H1 (cell line): Measurements from ENCODE around the gene ANAPC10. TPM values are rescaled to one million over a fixed set of nuclear protein-coding genes. Genes with fewer than 3 reads are reported as not detected.

Source experiments
- CTCF ChIA-PET: fragments of 300-600 bp; sonication (Branson Sonifier 250); formaldehyde crosslinking; loops from one replicate; lab custom pipeline; 2021; ENCODE audit not compliant: partially characterized antibody; lab: Charles Lee
- POLR2A ChIA-PET: fragments of 300-600 bp; sonication (Branson Sonifier 250); formaldehyde crosslinking; loops from one replicate; lab custom pipeline; 2021; ENCODE audit warnings: inconsistent platforms; ENCODE audit not compliant: partially characterized antibody; lab: Charles Lee
- DNase-seq, 2 experiments: peaks; one replicate each; pipeline versions ENCODE4 v3.0.0 to v3.0.0-alpha.2; 2010 to 2022; ENCODE audit warnings: low spot score in 2 of 2, low read depth in 1 of 2, mixed read lengths in 1 of 2
- FAIRE-seq: peaks from 2 replicates; lab custom pipeline; 2011; peaks lifted over from hg19 to GRCh38; lab: Jason Lieb, UNC
- H2AFZ ChIP-seq: 2 replicates; pipeline ENCODE4 v1.8.1; 2012; ENCODE audit warnings: low read length, inconsistent platforms
- H2AK5ac ChIP-seq: 2 replicates; pipeline ENCODE4 v1.6.1; 2013; ENCODE audit warnings: low read depth, low read length
- H2BK120ac ChIP-seq: replicated peaks from 2 replicates; pipeline ENCODE3; 2013; ENCODE audit warnings: low read depth, low read length, inconsistent platforms
- H2BK12ac ChIP-seq: 2 replicates; pipeline ENCODE4 v1.6.1; 2013; ENCODE audit warnings: low read depth, low read length
- H2BK15ac ChIP-seq: 2 replicates; pipeline ENCODE4 v1.6.1; 2013; ENCODE audit warnings: low read length
- H2BK20ac ChIP-seq: 2 replicates; pipeline ENCODE4 v1.6.1; 2013; ENCODE audit warnings: low read length
- H2BK5ac ChIP-seq: 2 replicates; pipeline ENCODE4 v1.6.1; 2013; ENCODE audit warnings: low read depth, low read length
- H3K14ac ChIP-seq: 2 replicates; pipeline ENCODE4 v1.6.1; 2013; ENCODE audit warnings: inconsistent platforms; ENCODE audit not compliant: insufficient read length
- H3K18ac ChIP-seq: 2 replicates; pipeline ENCODE4 v1.6.1; 2013; ENCODE audit warnings: low read length; ENCODE audit errors: extremely low read depth
- H3K23ac ChIP-seq: 2 replicates; pipeline ENCODE4 v1.6.1; 2013; ENCODE audit warnings: inconsistent platforms; ENCODE audit not compliant: insufficient read length
- H3K23me2 ChIP-seq: 2 replicates; pipeline ENCODE4 v1.6.1; 2013; ENCODE audit warnings: low read depth, low read length
- H3K27ac ChIP-seq: 2 replicates; pipeline ENCODE4 v1.6.1; 2011; ENCODE audit warnings: low read depth, low read length, inconsistent platforms
- H3K27me3 ChIP-seq, 4 experiments: replicated peaks in 1 of 4; 1 replicate in 1 of 4; 2 replicates in 3 of 4; pipeline versions ENCODE4 v1.6.1 to v1.8.1; 2011 to 2013; ENCODE audit warnings: low read length in 3 of 4, mild to moderate bottlenecking in 3 of 4, inconsistent platforms in 2 of 4, mixed read lengths in 2 of 4, moderate library complexity in 1 of 4; ENCODE audit not compliant: control insufficient read depth in 3 of 4, insufficient read depth in 3 of 4; ENCODE audit errors: extremely low read depth in 1 of 4
- H3K36me3 ChIP-seq, 4 experiments: 2 replicates each; pipeline versions ENCODE4 v1.6.1 to v1.8.1; 2011 to 2013; ENCODE audit warnings: mild to moderate bottlenecking in 4 of 4, low read length in 3 of 4, moderate library complexity in 2 of 4, control low read depth in 1 of 4, inconsistent platforms in 1 of 4; ENCODE audit not compliant: insufficient read depth in 4 of 4, control insufficient read depth in 2 of 4
- H3K4ac ChIP-seq: replicated peaks from 2 replicates; pipeline ENCODE3; 2013; ENCODE audit warnings: low read length, low read depth, mixed read lengths, inconsistent platforms; ENCODE audit not compliant: insufficient read length
- H3K4me1 ChIP-seq, 4 experiments: replicated peaks in 1 of 4; 1 replicate in 1 of 4; 2 replicates in 3 of 4; pipeline versions ENCODE4 v1.6.1 to v1.8.1; 2011 to 2013; ENCODE audit warnings: low read length in 3 of 4, inconsistent platforms in 2 of 4, mixed read lengths in 1 of 4; ENCODE audit not compliant: insufficient read depth in 4 of 4, control insufficient read depth in 3 of 4
- H3K4me2 ChIP-seq, 2 experiments: 2 replicates each; pipeline versions ENCODE4 v1.6.1 to v1.8.1; 2011 to 2013; ENCODE audit warnings: low read depth in 2 of 2, low read length in 2 of 2, control low read depth in 1 of 2, inconsistent platforms in 1 of 2, mild to moderate bottlenecking in 1 of 2; ENCODE audit not compliant: insufficient read depth in 1 of 2
- H3K4me3 ChIP-seq, 4 experiments: fragments of 200-600, 300-600 bp in 1 of 4; sonication (generic), shearing (Covaris generic), sonication (Bioruptor Twin) in 1 of 4; 2 replicates each; pipeline versions ENCODE4 v1.5.1 to v1.8.1; 2011 to 2016; ENCODE audit warnings: low read length in 4 of 4, low read depth in 3 of 4, control low read depth in 2 of 4, inconsistent platforms in 2 of 4, mild to moderate bottlenecking in 2 of 4, mixed read lengths in 1 of 4, moderate library complexity in 1 of 4; ENCODE audit not compliant: insufficient read depth in 2 of 4; ENCODE audit errors: extremely low read depth in 1 of 4
- H3K56ac ChIP-seq: replicated peaks from 2 replicates; pipeline ENCODE3; 2013; ENCODE audit warnings: low read depth, mild to moderate bottlenecking, mixed read lengths, low read length, inconsistent platforms; ENCODE audit not compliant: insufficient read length
- H3K79me1 ChIP-seq: 2 replicates; pipeline ENCODE4 v1.6.1; 2013; ENCODE audit warnings: low read depth, low read length, control low read depth
- H3K79me2 ChIP-seq, 2 experiments: 2 replicates each; pipeline versions ENCODE4 v1.6.1 to v1.8.1; 2012 to 2013; ENCODE audit warnings: low read length in 2 of 2, mild to moderate bottlenecking in 2 of 2, inconsistent platforms in 1 of 2; ENCODE audit not compliant: insufficient read depth in 2 of 2, control insufficient read depth in 1 of 2
- H3K9ac ChIP-seq, 4 experiments: replicated peaks in 1 of 4; 1 replicate in 1 of 4; 2 replicates in 3 of 4; pipeline versions ENCODE4 v1.6.1 to v1.8.1; 2011 to 2013; ENCODE audit warnings: low read depth in 3 of 4, low read length in 3 of 4, control low read depth in 2 of 4, mild to moderate bottlenecking in 2 of 4, moderate library complexity in 2 of 4, inconsistent platforms in 1 of 4; ENCODE audit errors: extremely low read depth in 1 of 4
- H3K9me3 ChIP-seq, 2 experiments: 2 replicates each; pipeline versions ENCODE4 v1.6.1 to v1.8.1; 2012 to 2013; ENCODE audit warnings: mild to moderate bottlenecking in 2 of 2, moderate library complexity in 2 of 2, control low read depth in 1 of 2, inconsistent platforms in 1 of 2, low read depth in 1 of 2, low read length in 1 of 2, mixed read lengths in 1 of 2; ENCODE audit not compliant: insufficient read depth in 2 of 2
- H4K20me1 ChIP-seq, 2 experiments: replicated peaks in 1 of 2; 2 replicates each; pipeline versions ENCODE3 to v1.8.1; 2011 to 2013; ENCODE audit warnings: inconsistent platforms in 2 of 2, low read length in 2 of 2, mild to moderate bottlenecking in 1 of 2; ENCODE audit not compliant: insufficient read depth in 2 of 2, control insufficient read depth in 1 of 2
- H4K5ac ChIP-seq: 2 replicates; pipeline ENCODE4 v1.6.1; 2013; ENCODE audit warnings: low read length, low read depth, mixed read lengths, inconsistent platforms; ENCODE audit not compliant: insufficient read length
- H4K8ac ChIP-seq: 2 replicates; pipeline ENCODE4 v1.8.0; 2013; ENCODE audit warnings: mild to moderate bottlenecking, moderate library complexity, low read length, inconsistent platforms; ENCODE audit not compliant: insufficient read depth; ENCODE audit errors: extremely low read depth
- H4K91ac ChIP-seq: replicated peaks from 2 replicates; pipeline ENCODE3; 2013; ENCODE audit warnings: low read length, mixed read lengths, inconsistent platforms; ENCODE audit not compliant: insufficient read length
- CBX5 ChIP-seq: fragments of 300-800, 300-1000 bp; sonication (generic); IDR thresholded peaks from 2 replicates; pipeline ENCODE4 v1.7.1; 2016; ENCODE audit warnings: antibody characterized with exemption, low read length, low read depth
- SAP30 ChIP-seq: fragments of 300-600 bp; sonication (generic); IDR thresholded peaks from 2 replicates; pipeline ENCODE4 v1.7.1; 2012; ENCODE audit warnings: low read length, moderate library complexity, mild to moderate bottlenecking, inconsistent platforms; ENCODE audit not compliant: insufficient read depth, insufficient replicate concordance
- WGBS, 2 experiments: shearing (Covaris generic) in 1 of 2; methylation state at CpG; one replicate each; pipeline versions ENCODE4 v1.1.6 to v1.1.7; 2013 to 2015; ENCODE audit warnings: low lambda C conversion rate in 2 of 2, mixed read lengths in 2 of 2, inconsistent platforms in 1 of 2, low coverage in 1 of 2, missing lambda C conversion rate in 1 of 2; ENCODE audit not compliant: insufficient replicate concordance in 2 of 2, insufficient coverage in 1 of 2, insufficient read length in 1 of 2; ENCODE audit errors: extremely low coverage in 1 of 2, missing lambda C conversion rate in 1 of 2; 5-methylcytosine and 5-hydroxymethylcytosine counted together
- long read RNA-seq, 2 experiments: library from RNA in 1 of 2; library from capped mRNA in 1 of 2; stranded (forward); transcript quantifications; one replicate each; pipeline ENCODE4 v2.0.0, GENCODE V29; 2021; ENCODE audit warnings: inconsistent platforms in 1 of 2
- polyA minus RNA-seq, 3 experiments: library from RNA; depleted of rRNA, polyadenylated mRNA; stranded (reverse); fragments of >200 nt; gene quantifications; 1 replicate in 2 of 3; 2 replicates in 1 of 3; pipeline ENCODE4 v1.2.3, GENCODE V29; 2011
- polyA plus RNA-seq, 7 experiments: library from polyadenylated mRNA; depleted of rRNA in 3 of 7; stranded (reverse) in 5 of 7; unstranded in 2 of 7; fragments of >200 nt in 5 of 7; fragments of 200-250 nt in 2 of 7; gene quantifications; 1 replicate in 5 of 7; 2 replicates in 1 of 7; 4 replicates in 1 of 7; pipeline versions ENCODE4 v1.2.1 to v1.2.3, GENCODE V29; 2011 to 2013; ENCODE audit warnings: missing spikeins in 2 of 7, mixed read lengths in 2 of 7
- total RNA-seq: library from RNA; stranded (reverse); fragmentation: NEBNext Ultra II Directional; extraction: Animal tissue kit (Norgen Biotek cat#: 25700); gene quantifications from 2 replicates; pipeline ENCODE4 v1.2.1, GENCODE V29; 2021

The ANAPC10 gene
- total RNA-seq (21.6 and 23.3 TPM in 2 replicates), polyA plus RNA-seq (2011; rRNA removed) (8.8 and 17.6 TPM in 2 replicates), polyA minus RNA-seq (2011; rRNA and poly(A)+ RNA removed) (23.2 and 24.5 TPM in 2 replicates)
- 18.0 TPM for polyA plus RNA-seq (2011; cell fraction: cytosol; rRNA removed)
- 8.6 TPM for polyA plus RNA-seq (2011; cell fraction: nucleus; rRNA removed)
- 12.4 to 14.6 TPM (median 13.8 TPM) in 4 replicates for polyA plus RNA-seq (2012, experiment 1 of 2)
- polyA plus RNA-seq (2012, experiment 2 of 2), result 17.2 TPM
- 15.1 TPM for polyA plus RNA-seq (2013, experiment 1 of 2)
- polyA plus RNA-seq (2013, experiment 2 of 2), result 14.1 TPM
- 5.9 TPM for polyA minus RNA-seq (2011; cell fraction: cytosol; rRNA and poly(A)+ RNA removed)
- polyA minus RNA-seq (2011; cell fraction: nucleus; rRNA and poly(A)+ RNA removed), result 57.7 TPM
- long read RNA-seq, experiment 1, transcript ANAPC10-209 (5 exons, 1,025 nt), result major isoform, 8 of 25 reads
- long read RNA-seq, experiment 1, partial matches to known transcripts, result 3 of 25 reads
- long read RNA-seq, experiment 1, other reads (novel, unspliced or antisense), result 10 of 25 reads
- long read RNA-seq, experiment 2, transcript ANAPC10-209 (5 exons, 1,025 nt), result major isoform, 13 of 37 reads
- long read RNA-seq, experiment 2, transcript ANAPC10-201 (5 exons, 868 nt), result minor isoform, 5 of 37 reads
- long read RNA-seq, experiment 2, partial matches to known transcripts, result 4 of 37 reads
- long read RNA-seq, experiment 2, other reads (novel, unspliced or antisense), result 13 of 37 reads

GRCh38 chr4:145097821-145098674, at the start of gene ANAPC10, which contains the start of gene ABCE1:
TSS of gene ANAPC10 (minus strand) at chr4:145098196. CDS start at chr4:145096099, 2,097 bp downstream.
TSS of gene ABCE1 (plus strand) at chr4:145098311. CDS start at chr4:145104413, 6,102 bp downstream.
- H3K9ac ChIP-seq, result peak within 1 kb of the TSS; percentile 88 to 99 (median 98)
- H3K23me2 ChIP-seq, result no peaks in the 10 kb centered on the region
- H4K91ac ChIP-seq, result peak within 1 kb of the TSS; percentile 90
- H3K14ac ChIP-seq, result no peak within 1 kb of the TSS
- ChIA-PET CTCF (interaction anchor here (0.6 to 1.9 kb wide), 4 partner anchors 13 to 36 kb away, joined by 3 to 5 read pairs (median 3); no protein-coding TSS in a partner anchor), POLR2A (interaction anchor here (0.6 to 2.1 kb wide), 23 partner anchors 9 to 932 kb away, joined by 3 to 10 read pairs (median 4); partner anchors contain the start of gene OTUD4)
- peak within 1 kb of the TSS; percentile 91 for H4K5ac ChIP-seq
- WGBS, 2 experiments, result 3% methylated on average over 52 of the region's 67 CpGs; no CpG with 5 or more reads in 1 of the 2 experiments
- H3K4me3 ChIP-seq, result peak within 1 kb of the TSS; percentile 88 to 98 (median 96)
- no peaks in the 10 kb centered on the region for H3K27me3 ChIP-seq
- peak within 1 kb of the TSS; percentile 59 for H3K56ac ChIP-seq
- H2BK15ac ChIP-seq, result no peak within 1 kb of the TSS; the same call in 1 of the 2 replicates
- peak within 1 kb of the TSS; percentile 90 for H3K27ac ChIP-seq
- peak within 1 kb of the TSS; percentile 83 for H3K4ac ChIP-seq
- H3K4me2 ChIP-seq, result peak within 1 kb of the TSS; percentile 62 to 88
- peaks cover 3 to 21% (median 11%) of the 10 kb centered on the region in 4 experiments for H3K36me3 ChIP-seq
- no peak within 1 kb of the TSS for H2BK20ac ChIP-seq
- peak within 1 kb of the TSS; percentile 88 for H3K18ac ChIP-seq
- H4K20me1 ChIP-seq, result peaks cover 0 to 1% of the 10 kb centered on the region in 2 experiments
- no peak within 1 kb of the TSS for H2BK120ac ChIP-seq
- DNase-seq, result peak; percentile 89 to 95
- peak within 1 kb of the TSS; percentile 98 for H2AFZ ChIP-seq
- peaks cover 35 to 93% of the 10 kb centered on the region in 2 experiments for H3K79me2 ChIP-seq
- H3K79me1 ChIP-seq, result no peaks in the 10 kb centered on the region; the same call in 1 of the 2 replicates
- H3K9me3 ChIP-seq, result no peaks in the 10 kb centered on the region; a peak in 1 of 4 replicates
- H4K8ac ChIP-seq, result peak within 1 kb of the TSS; percentile 98
- H3K23ac ChIP-seq, result no peak within 1 kb of the TSS
- H3K4me1 ChIP-seq, result peaks cover 0 to 6% (median 1%) of the 10 kb centered on the region in 4 experiments; a peak in 2 of 7 replicates
- H2BK5ac ChIP-seq, result peak within 1 kb of the TSS; percentile 72; the same call in 1 of the 2 replicates
- peak; percentile 74 for FAIRE-seq
- H2BK12ac ChIP-seq, result peak within 1 kb of the TSS; percentile 10; the same call in 1 of the 2 replicates
- H2AK5ac ChIP-seq, result no peak within 1 kb of the TSS
- no peak for TF ChIP-seq CBX5
- peak; percentile 65 for TF ChIP-seq SAP30
